ENCODE measurements around the gene MARF1.
"Not testable (repeated sequence)": the region's sequence is repeated elsewhere in the genome, so short reads cannot be mapped to it uniquely, and the experiment has no call there.

MARF1 gene

GRCh38 chr16:15631730-15632409, 11.1 kb downstream of the MARF1 start:
- DNase-seq: no peak

DNA sequence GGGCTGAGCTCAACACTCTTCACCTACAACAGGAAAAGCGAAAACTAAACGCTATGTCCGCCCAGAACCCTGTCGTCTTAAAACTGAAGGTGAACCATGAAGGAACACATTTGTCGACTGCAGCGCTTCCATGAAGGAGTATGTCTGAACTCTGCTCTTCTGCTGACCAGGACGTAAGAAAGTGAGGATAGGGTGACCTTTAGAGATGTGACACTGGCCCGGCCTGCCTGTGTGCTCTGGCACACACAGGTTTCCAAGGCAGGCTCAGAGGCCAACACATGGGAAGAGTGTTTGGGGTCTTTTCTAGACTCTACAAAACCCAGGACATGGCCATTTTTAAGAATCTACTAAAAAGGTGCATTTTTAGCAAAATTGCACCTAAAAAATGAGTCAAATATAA, 21.1 kb downstream of the MARF1 start:
- no peak for DNase-seq

DNA sequence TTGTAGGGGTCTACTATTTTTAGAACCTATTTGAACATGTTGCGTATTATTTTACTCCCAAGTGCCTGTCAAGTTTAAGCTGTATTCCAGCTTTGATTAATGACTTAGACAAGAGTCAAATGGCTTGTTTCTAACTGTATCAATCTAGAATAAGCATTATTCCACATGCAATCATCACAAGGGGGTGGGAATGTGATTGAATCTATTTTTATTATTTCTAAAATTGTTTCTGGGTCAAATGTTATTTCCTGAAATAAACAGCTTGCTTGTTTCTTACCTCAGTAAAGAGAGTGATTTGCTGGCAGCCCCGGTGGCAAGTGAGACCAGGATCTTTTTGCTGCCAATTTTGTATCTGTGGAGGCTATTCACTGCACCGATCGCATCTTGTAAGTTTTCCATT, 21.5 kb downstream of the MARF1 start:
- no peak for DNase-seq

GRCh38 chr16:15620611-15621195, 22.3 kb downstream of the MARF1 start:
- no peak for DNase-seq

DNA sequence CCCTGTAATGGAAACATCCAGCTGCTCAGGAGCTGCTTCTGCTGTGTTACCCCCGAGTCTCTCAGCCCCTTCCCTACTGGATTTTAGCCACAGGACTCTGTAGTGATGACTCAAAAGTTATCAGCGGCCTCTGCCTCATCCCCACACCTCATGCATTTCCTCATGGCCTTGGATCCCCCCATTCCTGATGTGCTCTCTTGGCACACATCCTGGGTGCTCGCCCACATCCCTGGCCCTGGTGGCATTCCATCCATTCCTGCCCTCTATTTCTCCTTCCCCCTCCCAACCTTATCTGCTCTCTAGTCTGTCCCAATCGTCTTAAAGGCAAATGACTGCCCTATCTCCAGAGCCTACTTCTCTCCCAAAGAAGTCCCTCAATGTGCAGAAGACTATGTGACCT, 24.6 kb downstream of the MARF1 start:
- DNase-seq: no peak

- DNase-seq: no peak
Measured at GRCh38 chr16:15617901-15618300, 25.1 kb downstream of the MARF1 start.

GRCh38 chr16:15616475-15617165, 26.3 kb downstream of the MARF1 start:
- no peak for DNase-seq

- DNase-seq: no peak
Measured at GRCh38 chr16:15616012-15616411, 26.9 kb downstream of the MARF1 start.

- no peak for DNase-seq
Measured at GRCh38 chr16:15613676-15614075, 29.3 kb downstream of the MARF1 start.

GRCh38 chr16:15611610-15612009, 31.3 kb downstream of the MARF1 start:
- DNase-seq: no peak

GRCh38 chr16:15610369-15610871, 32.5 kb downstream of the MARF1 start:
- DNase-seq: no peak

DNA sequence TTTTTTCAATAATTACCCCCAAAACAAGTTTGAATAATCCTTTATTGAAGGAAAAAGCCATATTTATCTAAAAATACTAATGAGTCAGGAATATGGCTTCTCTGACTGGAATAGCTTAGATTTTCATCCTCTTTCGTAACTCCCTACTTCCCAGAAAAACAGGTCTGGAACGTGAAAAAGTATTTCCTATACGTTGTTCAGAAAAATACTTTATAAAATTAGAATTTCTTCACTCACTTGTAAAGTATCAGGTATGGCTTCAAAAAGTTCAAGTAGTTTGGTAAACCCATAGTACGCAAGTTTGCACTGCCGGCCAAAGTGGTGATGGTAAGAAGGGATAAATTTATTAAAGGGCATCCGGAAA, 33.7 kb downstream of the MARF1 start:
- DNase-seq: no peak

- DNase-seq: no peak
Measured at GRCh38 chr16:15608398-15609285, 34.3 kb downstream of the MARF1 start.

DNA sequence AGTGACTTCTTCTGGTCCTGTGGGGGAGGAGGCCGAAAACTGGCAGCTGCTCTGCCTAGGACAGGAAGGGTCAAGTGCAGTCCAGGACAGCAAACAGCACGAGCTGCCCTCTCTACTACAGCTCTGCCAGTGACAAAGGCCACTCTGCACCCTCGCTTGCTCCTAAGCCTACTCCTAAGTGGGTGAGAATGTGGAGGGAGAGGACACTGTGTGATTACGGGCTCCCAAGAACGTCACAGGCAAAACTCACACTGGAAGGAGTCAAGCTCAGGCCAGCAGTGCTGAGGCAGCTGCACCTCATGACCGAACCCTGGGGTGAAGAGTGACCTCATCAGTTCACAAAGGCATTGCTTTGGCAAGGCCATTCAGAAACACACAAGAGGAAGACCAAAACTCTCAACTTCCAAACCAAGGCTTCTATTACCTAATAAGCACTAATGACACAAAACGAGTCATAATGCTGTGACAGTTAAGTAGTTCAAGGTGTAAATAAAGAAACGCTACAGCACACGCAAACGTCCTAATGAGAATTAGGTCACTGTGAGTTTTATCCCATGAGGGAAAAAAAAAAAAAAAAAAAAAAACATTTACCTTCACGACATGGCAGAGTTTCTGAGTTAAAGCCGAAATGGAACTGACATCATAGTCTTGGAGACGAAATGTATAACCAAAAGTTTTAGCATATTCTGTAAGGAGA, 35.1 kb downstream of the MARF1 start:
- DNase-seq: peak in 7 of 51 donors; percentile 8 to 61 (median 17)

GRCh38 chr16:15607221-15607699, 35.7 kb downstream of the MARF1 start:
- DNase-seq: not testable (repeated sequence)

DNA sequence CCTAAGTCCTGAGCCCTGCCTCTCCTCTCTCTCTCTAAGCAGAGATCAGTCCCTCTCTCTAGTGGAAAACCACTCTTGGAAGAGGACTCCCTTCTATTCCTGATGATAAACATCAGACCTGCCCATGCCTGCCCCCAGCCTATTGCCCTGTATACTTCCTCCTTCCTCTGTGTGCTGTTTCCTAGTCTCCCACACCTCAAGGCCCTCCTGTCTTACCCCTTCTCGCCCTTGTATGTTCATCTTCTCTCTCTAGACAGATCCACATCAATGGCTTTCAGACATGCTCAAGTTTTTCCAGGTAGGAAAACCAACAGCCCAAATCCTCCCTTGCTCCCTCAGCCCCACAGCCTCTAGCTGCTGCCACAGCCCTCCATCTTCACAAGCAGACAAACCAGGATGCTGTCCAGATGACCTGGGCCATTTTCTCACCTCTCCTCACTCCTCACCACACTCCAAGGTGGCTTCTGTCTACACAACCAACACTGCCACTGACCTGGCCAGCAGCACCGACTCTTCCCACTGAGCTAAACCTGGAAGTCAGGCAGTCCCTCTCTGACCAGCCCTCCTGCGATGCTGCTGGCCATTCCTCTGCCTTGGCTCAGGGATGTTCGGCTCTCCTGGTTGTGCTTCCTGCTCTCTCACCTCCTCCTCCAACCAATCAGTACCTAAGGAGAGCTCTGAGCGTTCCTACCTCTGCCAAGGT, 36.3 kb downstream of the MARF1 start:
- DNase-seq: no peak

- no peak for DNase-seq
Measured at GRCh38 chr16:15605839-15606517, 37.0 kb downstream of the MARF1 start.

DNA sequence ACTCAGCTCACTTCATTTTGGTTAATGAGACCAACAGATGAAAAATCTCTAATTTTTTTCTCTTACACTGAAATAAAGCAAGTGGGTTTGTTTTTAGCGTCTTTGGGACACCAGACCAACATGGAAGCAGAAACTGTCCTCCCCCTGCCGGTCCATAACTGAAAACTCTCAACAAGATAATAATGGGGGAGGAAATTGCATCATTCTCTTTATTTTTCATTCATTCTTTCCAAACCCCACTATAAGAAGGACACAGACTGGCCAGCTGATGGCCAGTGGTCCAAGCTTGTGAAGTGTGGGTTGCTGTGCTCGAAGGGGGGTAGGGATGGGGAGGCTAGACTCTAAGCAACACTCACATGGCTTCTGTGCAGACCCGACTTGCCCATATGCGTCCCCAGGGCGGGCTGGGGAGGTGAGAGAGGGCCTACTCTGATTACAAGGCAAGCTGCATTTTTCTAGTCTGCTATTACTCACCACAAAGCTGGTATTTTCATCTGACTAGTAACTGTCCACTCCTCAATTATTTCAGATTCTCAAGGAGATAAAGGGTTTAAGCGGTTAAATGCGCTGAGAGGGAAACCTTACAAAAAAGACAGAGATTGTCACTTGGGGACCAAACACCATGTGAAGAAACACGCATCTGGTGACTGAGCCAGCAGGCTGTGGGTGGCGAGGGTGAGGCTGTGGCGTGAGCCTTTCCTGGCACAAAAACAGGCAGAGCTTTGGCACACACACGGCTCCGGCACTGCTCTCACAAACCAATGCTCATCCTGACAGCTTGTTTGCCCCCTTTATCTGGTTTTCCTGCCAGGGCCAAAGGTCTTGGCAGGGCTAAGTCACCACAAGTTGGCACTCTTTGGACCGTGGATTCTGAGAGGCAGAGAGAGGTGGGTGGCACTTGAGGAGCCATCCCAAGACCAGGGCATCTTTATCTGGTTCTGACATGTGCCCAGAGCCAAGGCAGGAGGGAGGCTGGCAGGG, 38.2 kb downstream of the MARF1 start:
- peak in 22 of 51 donors; percentile 5 to 75 (median 20) for DNase-seq
